A204.1 (cell line): ENCODE data around the gene SPTBN2.

Source experiments
- FAIRE-seq: peaks from 2 replicates; lab custom pipeline; 2012; peaks lifted over from hg19 to GRCh38; lab: Jason Lieb, UNC

SPTBN2 gene

GRCh38 chr11:66723693-66724092 is 5.3 kb downstream of the SPTBN2 start:
- no peak for FAIRE-seq

GRCh38 chr11:66722745-66723651 is 6.0 kb downstream of the SPTBN2 start:
- FAIRE-seq = no peak

GRCh38 chr11:66721939-66722338 is 7.1 kb downstream of the SPTBN2 start:
- no peak for FAIRE-seq

DNA sequence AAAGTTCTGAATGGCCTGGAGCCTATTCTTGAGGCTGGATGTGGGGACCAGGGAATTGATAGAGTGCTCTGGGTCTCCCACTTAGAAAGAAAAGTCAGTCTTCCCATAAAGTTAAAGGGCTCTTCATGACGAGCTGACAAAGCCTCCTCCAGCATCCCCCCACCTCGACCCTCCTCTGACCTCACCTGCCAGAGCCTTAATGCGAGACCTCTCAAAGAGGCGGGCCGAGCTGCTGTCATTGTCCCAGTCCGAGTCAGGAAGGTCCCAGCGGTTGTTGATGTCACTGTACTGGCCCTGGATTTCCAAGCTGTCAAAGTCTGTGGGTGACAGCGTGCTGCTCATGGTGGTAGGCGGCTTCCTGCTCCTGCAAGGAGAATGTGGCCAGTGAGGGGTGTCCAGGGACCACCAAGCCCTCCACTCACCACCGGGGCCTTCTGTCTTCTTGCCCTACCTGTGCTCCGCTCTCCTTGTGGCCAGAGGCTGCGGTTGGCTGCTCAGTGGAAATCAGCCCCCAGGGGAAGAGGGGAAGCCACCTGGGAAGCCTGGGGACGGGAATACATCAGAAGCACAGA is 8.0 kb downstream of the SPTBN2 start:
- FAIRE-seq = no peak

GRCh38 chr11:66720223-66720898 is 8.7 kb downstream of the SPTBN2 start:
- no peak for FAIRE-seq

GRCh38 chr11:66719111-66719872 is 9.7 kb downstream of the SPTBN2 start:
- FAIRE-seq = no peak

- FAIRE-seq = no peak
These were observed 10.6 kb downstream of the SPTBN2 start for GRCh38 chr11:66718320-66718971.

GRCh38 chr11:66717925-66718319 is 11.1 kb downstream of the SPTBN2 start:
- FAIRE-seq = no peak

- FAIRE-seq = no peak
These were observed 12.0 kb downstream of the SPTBN2 start for GRCh38 chr11:66716996-66717395.

DNA sequence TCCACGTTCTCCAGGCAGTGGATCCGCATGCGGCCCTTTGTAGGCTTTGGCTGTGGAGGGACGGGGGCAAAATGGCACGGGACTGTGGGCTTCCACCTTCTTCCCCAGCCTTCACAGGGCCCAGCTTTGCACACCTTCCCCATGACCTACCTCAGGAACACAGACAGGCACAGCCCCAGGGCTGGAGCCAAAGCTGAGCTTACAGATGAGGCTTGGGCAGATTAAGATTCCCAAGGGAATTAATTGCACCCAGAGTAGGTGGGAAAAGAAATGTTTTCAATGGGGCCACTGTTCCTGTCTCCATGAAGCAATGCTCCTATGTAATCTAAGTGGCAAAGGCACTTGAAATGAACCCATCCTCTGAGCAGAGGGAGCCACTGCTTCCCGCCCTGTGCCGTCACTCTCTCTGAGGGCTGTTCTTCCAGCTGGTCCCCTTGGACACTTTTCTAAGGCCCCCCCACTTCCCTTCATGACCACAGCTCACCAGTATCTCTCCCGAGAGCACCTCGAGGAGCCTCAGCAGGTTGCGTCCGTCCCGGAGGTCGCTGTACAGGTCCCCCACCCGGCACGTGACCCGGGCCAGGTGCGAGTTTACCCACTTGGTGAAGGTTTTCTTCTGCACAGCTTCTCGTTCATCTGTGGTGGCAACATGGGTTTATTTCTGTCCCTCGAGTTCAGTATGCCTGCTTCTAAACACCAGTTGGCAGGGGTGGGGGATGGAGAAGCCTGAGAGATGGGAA is 13.5 kb downstream of the SPTBN2 start:
- no peak for FAIRE-seq

DNA sequence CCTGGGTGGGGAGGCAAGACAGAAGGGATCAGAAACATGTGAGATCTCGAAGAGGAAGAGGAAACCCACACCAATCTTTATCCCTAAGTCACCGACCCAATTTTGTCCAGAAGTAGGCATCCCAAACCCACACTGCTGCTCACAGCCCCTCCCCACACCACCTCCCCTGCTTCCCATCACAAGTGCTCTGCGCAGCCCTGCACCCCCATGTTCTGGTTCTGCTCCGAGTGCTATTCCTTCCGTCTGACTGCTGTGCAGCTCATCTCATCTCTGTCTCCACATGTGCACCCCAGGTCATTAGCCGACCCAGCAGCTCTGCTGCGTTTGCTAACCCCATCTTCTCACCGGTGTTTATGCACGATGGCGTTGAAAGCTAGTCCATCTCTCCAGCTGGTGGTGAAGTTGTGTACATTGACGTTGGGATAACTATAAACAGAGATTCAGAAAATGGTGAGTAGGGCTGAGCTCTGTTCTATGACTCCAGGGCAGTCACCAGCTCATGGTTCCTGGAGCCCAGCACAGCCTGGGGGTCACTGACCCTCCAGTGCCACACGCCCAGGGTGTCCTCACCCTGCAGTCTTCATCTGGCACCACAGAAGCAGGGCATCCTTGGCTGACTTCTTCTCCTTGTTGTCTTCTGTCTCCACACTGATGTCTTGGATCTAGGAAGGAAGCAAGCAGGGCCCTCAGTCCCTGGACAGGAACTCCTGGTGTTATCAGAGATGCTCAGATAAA is 15.1 kb downstream of the SPTBN2 start:
- no peak for FAIRE-seq

DNA sequence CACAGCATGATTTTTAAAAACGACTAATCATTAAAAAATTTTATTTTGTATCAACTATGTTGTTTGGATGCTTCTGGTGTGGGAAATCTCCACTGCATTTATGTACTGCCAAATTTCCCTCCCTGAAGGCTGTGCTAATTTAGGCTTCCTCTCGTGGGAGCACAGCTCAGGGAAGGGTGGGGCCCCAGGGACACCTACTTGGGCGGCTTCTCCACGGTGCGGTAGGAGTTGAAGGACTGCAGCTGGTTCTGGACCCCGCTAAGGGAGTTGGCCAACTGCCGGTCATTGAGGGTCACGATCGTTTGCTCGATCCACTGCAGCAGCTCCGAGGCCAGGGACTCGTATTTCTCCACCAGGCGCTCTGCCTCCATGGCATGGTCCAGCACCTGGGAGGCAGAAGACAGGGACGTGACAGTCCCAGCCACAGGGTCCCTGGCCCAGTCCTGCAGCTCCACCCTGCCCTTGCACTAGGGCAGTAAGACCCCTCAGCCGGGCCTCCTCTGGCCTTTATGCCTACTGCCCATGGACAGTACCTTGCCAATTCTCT is 18.6 kb downstream of the SPTBN2 start:
- no peak for FAIRE-seq

GRCh38 chr11:66708701-66709100 is 20.3 kb downstream of the SPTBN2 start:
- FAIRE-seq = no peak

DNA sequence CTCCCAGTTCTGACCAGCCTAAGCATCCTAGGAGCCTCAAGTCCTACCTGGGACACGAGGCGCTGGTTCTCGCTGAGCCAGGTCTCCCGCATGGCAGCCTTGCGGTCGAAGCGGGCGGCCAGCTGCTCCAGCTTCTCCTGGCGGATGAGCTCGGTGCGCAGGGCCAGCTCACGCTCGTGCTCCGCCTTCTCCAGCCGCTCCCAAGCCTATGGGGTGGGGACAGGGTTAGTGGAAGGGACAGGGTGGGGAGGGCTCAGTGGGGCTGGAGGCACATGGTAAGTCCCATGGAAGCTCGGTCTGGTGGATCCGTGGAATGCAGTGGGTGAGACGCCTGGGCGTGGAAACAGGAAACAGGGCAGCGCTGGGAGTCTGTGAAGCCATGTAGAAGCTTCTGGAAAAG is 20.9 kb downstream of the SPTBN2 start:
- FAIRE-seq = no peak

DNA sequence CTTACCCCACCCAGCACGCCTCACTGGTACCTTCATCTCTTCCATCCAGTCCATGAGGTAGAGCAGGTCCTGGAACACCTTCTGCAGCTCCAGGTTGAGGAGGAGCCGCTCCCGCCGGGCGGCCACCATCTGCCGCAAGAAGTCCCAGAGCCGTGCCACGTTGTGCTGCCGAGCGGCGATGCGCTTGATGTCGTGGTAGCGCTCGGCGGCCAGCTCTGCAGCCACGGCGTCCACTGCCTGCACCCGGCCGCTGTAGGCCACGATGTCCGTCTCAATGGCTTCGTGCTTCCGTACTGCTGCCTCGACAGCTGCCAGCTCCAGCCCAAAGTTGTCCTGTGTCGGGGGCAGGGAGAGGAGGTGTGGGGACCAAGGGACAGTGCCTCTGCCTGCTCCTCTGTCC is 21.5 kb downstream of the SPTBN2 start:
- no peak for FAIRE-seq

GRCh38 chr11:66706989-66707388 is 22.0 kb downstream of the SPTBN2 start:
- FAIRE-seq = no peak

- no peak for FAIRE-seq
These were observed 23.3 kb downstream of the SPTBN2 start for GRCh38 chr11:66705587-66706335.

DNA sequence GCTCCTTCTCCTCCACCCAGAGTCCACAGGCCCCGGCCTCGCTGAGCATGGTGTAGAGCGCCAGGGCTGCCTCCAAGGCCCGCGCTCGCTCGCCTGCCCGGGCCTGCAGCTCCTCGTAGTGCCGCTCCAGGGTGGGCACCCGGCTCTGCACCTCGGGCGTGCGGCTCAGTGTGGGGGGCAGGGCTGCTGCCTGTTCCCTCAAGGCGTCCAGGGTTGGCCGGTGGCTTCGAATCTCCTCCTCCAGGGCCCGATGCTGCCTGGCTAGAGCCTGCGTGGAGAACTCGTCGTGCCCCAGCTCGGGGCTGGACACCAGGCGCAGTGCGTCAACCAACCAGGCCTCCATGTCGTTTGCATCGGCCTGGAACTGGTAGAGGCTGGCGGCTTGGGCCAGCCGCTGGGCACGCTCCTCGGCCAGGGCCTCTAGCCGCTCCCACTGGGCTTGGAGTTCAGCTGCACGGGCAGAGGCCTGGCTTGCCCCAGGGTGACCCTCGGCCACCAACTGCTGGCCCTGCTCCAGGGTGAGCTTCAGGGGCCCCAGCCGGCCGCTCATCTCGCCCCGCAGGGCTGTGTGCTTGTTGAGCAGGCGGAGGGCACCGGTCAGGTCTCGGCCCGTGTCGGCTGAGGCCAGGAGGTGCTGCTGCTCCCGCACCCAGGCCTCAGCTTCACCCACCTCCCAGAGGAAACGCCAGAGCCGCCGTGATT is 24.2 kb downstream of the SPTBN2 start:
- no peak for FAIRE-seq
